Endothelial cell of umbilical vein (primary cell): ENCODE measurements around the gene MCTP1. TPM values are rescaled to one million over a fixed set of nuclear protein-coding genes. Genes with fewer than 3 reads are reported as not detected.

Experiments used
- BruUV-seq: library from RNA; stranded (reverse); fragments of 400-500 nt; replicated peaks from 2 replicates; lab custom pipeline; 2021; lab: Mats Ljungman, UMichigan
- CTCF ChIA-PET: fragments of 300-600, 350-600 bp; sonication (Branson Sonifier 250); formaldehyde crosslinking; loops from one replicate; lab custom pipeline; 2021; ENCODE audit warnings: antibody characterized with exemption, inconsistent platforms; lab: Charles Lee
- POLR2A ChIA-PET: fragments of 300-600, 350-600 bp; sonication (Branson Sonifier 250); formaldehyde crosslinking; loops from one replicate; lab custom pipeline; 2021; ENCODE audit warnings: antibody characterized with exemption, inconsistent platforms; lab: Charles Lee
- DNase-seq: peaks from one replicate; pipeline ENCODE4 v3.0.0-alpha.2; 2011; ENCODE audit warnings: low read depth, low spot score
- FAIRE-seq: peaks from 2 replicates; lab custom pipeline; 2011; peaks lifted over from hg19 to GRCh38; lab: Jason Lieb, UNC
- H2AFZ ChIP-seq: 2 replicates; pipeline ENCODE4 v1.6.0; 2012; ENCODE audit warnings: low read depth, low read length, control low read depth, inconsistent platforms
- H3K27ac ChIP-seq: 2 replicates; pipeline ENCODE4 v1.5.1; 2011; ENCODE audit warnings: low read depth, mild to moderate bottlenecking, control low read depth, low read length, moderate library complexity; ENCODE audit not compliant: insufficient read depth
- H3K27me3 ChIP-seq, 2 experiments: 2 replicates each; pipeline versions ENCODE4 v1.6.0 to v1.6.1; 2011; ENCODE audit warnings: low read length in 2 of 2, mixed read lengths in 1 of 2; ENCODE audit not compliant: control insufficient read depth in 2 of 2, insufficient read depth in 2 of 2
- H3K36me3 ChIP-seq, 2 experiments: 2 replicates in 1 of 2; 3 replicates in 1 of 2; pipeline ENCODE4 v1.5.1; 2011; ENCODE audit warnings: low read length in 2 of 2, mild to moderate bottlenecking in 1 of 2, moderate library complexity in 1 of 2; ENCODE audit not compliant: control insufficient read depth in 2 of 2, insufficient read depth in 2 of 2; ENCODE audit errors: extremely low read depth in 1 of 2
- H3K4me1 ChIP-seq: 3 replicates; pipeline ENCODE4 v1.5.1; 2011; ENCODE audit warnings: mild to moderate bottlenecking, low read length; ENCODE audit not compliant: control insufficient read depth, insufficient read depth; ENCODE audit errors: extremely low read depth
- H3K4me2 ChIP-seq: 2 replicates; pipeline ENCODE4 v1.6.1; 2011; ENCODE audit warnings: low read length, control low read depth, mixed read lengths; ENCODE audit not compliant: insufficient read depth
- H3K4me3 ChIP-seq, 3 experiments: fragments of 200-600 bp in 1 of 3; sonication (generic), shearing (Covaris generic) in 1 of 3; replicated peaks in 1 of 3; 2 replicates each; pipeline ENCODE4 v1.5.1; 2011 to 2016; ENCODE audit warnings: control low read depth in 3 of 3, low read length in 3 of 3, mild to moderate bottlenecking in 2 of 3, inconsistent platforms in 1 of 3, low read depth in 1 of 3, moderate library complexity in 1 of 3; ENCODE audit not compliant: insufficient read depth in 1 of 3
- H3K79me2 ChIP-seq: 2 replicates; pipeline ENCODE4 v1.6.0; 2012; ENCODE audit warnings: low read length, inconsistent platforms; ENCODE audit not compliant: control insufficient read depth, insufficient read depth
- H3K9ac ChIP-seq: replicated peaks from 2 replicates; pipeline ENCODE3; 2011; ENCODE audit warnings: low read length, control low read depth; ENCODE audit not compliant: insufficient read depth; ENCODE audit errors: extremely low read depth
- H3K9me1 ChIP-seq: replicated peaks from 3 replicates; pipeline ENCODE4 v1.6.0; 2011; ENCODE audit warnings: mild to moderate bottlenecking, low read length; ENCODE audit not compliant: control insufficient read depth, insufficient read depth; ENCODE audit errors: extremely low read depth
- H3K9me3 ChIP-seq: replicated peaks from 2 replicates; pipeline ENCODE4 v1.5.1; 2012; ENCODE audit warnings: low read length, inconsistent platforms; ENCODE audit not compliant: control insufficient read depth, insufficient read depth
- H4K20me1 ChIP-seq: replicated peaks from 2 replicates; pipeline ENCODE3; 2011; ENCODE audit warnings: mild to moderate bottlenecking, low read length; ENCODE audit not compliant: control insufficient read depth, insufficient read depth; ENCODE audit errors: extremely low read depth
- EZH2 ChIP-seq: IDR thresholded peaks from 2 replicates; pipeline ENCODE4 v1.6.1; 2012; ENCODE audit warnings: borderline replicate concordance, low read depth, mild to moderate bottlenecking, moderate library complexity, low read length, inconsistent platforms; ENCODE audit not compliant: severe bottlenecking
- FOS ChIP-seq: IDR thresholded peaks from 2 replicates; pipeline ENCODE4 v1.6.1; 2011; ENCODE audit warnings: mild to moderate bottlenecking, low read length, moderate library complexity, borderline replicate concordance; ENCODE audit not compliant: insufficient read depth
- GATA2 ChIP-seq: IDR thresholded peaks from 2 replicates; pipeline ENCODE4 v1.7.0; 2011; ENCODE audit warnings: low read depth, mild to moderate bottlenecking, moderate library complexity, mixed read lengths, low read length; ENCODE audit not compliant: insufficient read length, insufficient read depth
- JUN ChIP-seq: IDR thresholded peaks from 2 replicates; pipeline ENCODE4 v1.6.1; 2011; ENCODE audit warnings: borderline replicate concordance, low read depth; ENCODE audit not compliant: insufficient read length, insufficient read depth
- MAX ChIP-seq: IDR thresholded peaks from 2 replicates; pipeline ENCODE4 v1.6.1; 2011; ENCODE audit not compliant: insufficient read depth, insufficient read length
- MYC ChIP-seq: IDR thresholded peaks from one replicate; pipeline ENCODE4 v1.6.1; 2011; ENCODE audit warnings: mild to moderate bottlenecking, low read depth, low read length
- POLR2A ChIP-seq: IDR thresholded peaks from 2 replicates; pipeline ENCODE4 v1.6.1; 2012; ENCODE audit warnings: low read depth, mild to moderate bottlenecking, control low read depth, low read length
- POLR2AphosphoS5 ChIP-seq: IDR thresholded peaks from 2 replicates; pipeline ENCODE4 v1.6.1; 2012; ENCODE audit warnings: low read depth, mild to moderate bottlenecking, control low read depth, low read length, moderate library complexity; ENCODE audit not compliant: insufficient read depth
- dilution Hi-C: fragments of 300-500 bp; cut with MboI; formaldehyde crosslinking; loops from one replicate; pipeline ENCODE4 v1.15.0; 2019; ENCODE audit warnings: low sequenced_read_pairs; ENCODE audit not compliant: extremely low pct_ligation_motif_present
- intact Hi-C: fragments of 100-400 bp; cut with micrococcal nuclease; formaldehyde crosslinking; loops from one replicate; pipeline ENCODE4 v1.10.0; 2022
- polyA plus RNA-seq, 4 experiments: library from polyadenylated mRNA; depleted of rRNA in 3 of 4; stranded (reverse) in 3 of 4; unstranded in 1 of 4; fragments of >200 nt; gene quantifications; 2 replicates each; pipeline versions ENCODE4 v1.2.1 to v1.2.3, GENCODE V29; 2011 to 2012; ENCODE audit warnings: missing spikeins in 1 of 4
- total RNA-seq: library from RNA; stranded (reverse); gene quantifications from 2 replicates; pipeline ENCODE4 v1.2.3, GENCODE V29; 2021
- TF ChIP-seq, protein P1 (sequence below), 2 donors: IDR thresholded peaks; 1 replicate in 1 of 2; 2 replicates in 1 of 2; pipeline ENCODE4 v1.5.1; 2011; ENCODE audit warnings: low read length in 2 of 2, mild to moderate bottlenecking in 2 of 2, moderate library complexity in 2 of 2, control low read depth in 1 of 2, inconsistent platforms in 1 of 2, low read depth in 1 of 2; ENCODE audit not compliant: insufficient read depth in 1 of 2; ENCODE audit errors: extremely low read depth in 1 of 2

The MCTP1 gene
- total and polyA plus RNA-seq, 2 donors (not counting 3 experiments of a cell fraction or from before 2014, with no cell fraction given), result 79.3 to 203 TPM

DNA sequence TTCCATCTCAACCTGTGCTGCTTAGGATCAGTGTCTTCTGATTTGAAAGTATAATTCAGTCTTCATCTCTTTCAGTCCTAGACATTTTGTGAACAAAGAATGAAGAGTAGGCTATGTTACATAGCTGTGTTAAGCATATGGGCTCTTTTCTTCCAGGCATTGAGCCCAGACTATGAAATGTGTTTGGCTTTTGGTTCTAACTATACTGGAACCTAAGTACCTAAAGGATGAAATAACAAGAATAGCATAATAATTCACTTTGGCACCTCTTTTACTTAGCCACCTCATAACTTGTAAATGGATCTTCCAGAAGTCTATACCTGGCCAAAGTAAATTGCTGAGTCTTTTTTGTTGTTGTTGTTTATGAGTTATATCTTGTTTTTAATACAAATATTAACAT lies 595.0 kb downstream of the MCTP1 start:
- intact Hi-C loops, result loop anchor here (5.0 kb wide), 1 partner anchor 578 kb away; a partner anchor contains a TSS
- Histone ChIP-seq H3K36me3 (no peaks in the 10 kb centered on the region), H3K9me1 (no peaks in the 10 kb centered on the region), H3K4me1 (peaks cover 15% of the 10 kb centered on the region), H3K27me3 (no peaks in the 10 kb centered on the region), H3K4me3 (no peak overlapping the region), H3K79me2 (no peaks in the 10 kb centered on the region), H3K4me2 (no peak overlapping the region), H3K9ac (no peak overlapping the region), H4K20me1 (no peaks in the 10 kb centered on the region), H2AFZ (no peak overlapping the region), H3K27ac (no peak overlapping the region), H3K9me3 (no peaks in the 10 kb centered on the region)
- dilution Hi-C loops, result no loop called here
- DNase-seq (no peak), FAIRE-seq (no peak)
- ChIA-PET CTCF (interaction anchor here (1.4 kb wide), 1 partner anchor 48 kb away, joined by 3 read pairs; no protein-coding TSS in a partner anchor), POLR2A (no interaction called here)
- TF ChIP-seq JUN, result no peak
- no peak for TF ChIP-seq FOS
- no peak for TF ChIP-seq MAX
- TF ChIP-seq POLR2A, result no peak
- TF ChIP-seq GATA2, result no peak
- TF ChIP-seq MYC, result no peak
- no peak for TF ChIP-seq POLR2AphosphoS5
- TF ChIP-seq, protein P1, sequence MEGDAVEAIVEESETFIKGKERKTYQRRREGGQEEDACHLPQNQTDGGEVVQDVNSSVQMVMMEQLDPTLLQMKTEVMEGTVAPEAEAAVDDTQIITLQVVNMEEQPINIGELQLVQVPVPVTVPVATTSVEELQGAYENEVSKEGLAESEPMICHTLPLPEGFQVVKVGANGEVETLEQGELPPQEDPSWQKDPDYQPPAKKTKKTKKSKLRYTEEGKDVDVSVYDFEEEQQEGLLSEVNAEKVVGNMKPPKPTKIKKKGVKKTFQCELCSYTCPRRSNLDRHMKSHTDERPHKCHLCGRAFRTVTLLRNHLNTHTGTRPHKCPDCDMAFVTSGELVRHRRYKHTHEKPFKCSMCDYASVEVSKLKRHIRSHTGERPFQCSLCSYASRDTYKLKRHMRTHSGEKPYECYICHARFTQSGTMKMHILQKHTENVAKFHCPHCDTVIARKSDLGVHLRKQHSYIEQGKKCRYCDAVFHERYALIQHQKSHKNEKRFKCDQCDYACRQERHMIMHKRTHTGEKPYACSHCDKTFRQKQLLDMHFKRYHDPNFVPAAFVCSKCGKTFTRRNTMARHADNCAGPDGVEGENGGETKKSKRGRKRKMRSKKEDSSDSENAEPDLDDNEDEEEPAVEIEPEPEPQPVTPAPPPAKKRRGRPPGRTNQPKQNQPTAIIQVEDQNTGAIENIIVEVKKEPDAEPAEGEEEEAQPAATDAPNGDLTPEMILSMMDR (IDR thresholded peaks at IDR 0.05; ENCODE audit: extremely low read depth in 1 of 2, insufficient read depth in 1 of 2, low read depth in 1 of 2, low read length in 2 of 2), result no peak
- no peak for TF ChIP-seq EZH2
- BruUV-seq, result no TSS peak
